GM12878 (cell line): ENCODE results near the gene TIMP2. TPM values are rescaled to one million over a fixed set of nuclear protein-coding genes. Genes with fewer than 3 reads are reported as not detected.

Experiments
- ATAC-seq: fragments of 200-7000 bp; cut with Tn5 transposase; 3 replicates; pipeline ENCODE4 v1.9.1; 2020; ENCODE audit warnings: mild to moderate bottlenecking, moderate library complexity
- BruUV-seq: library from RNA; stranded (reverse); fragments of 400-500 nt; replicated peaks from 2 replicates; lab custom pipeline; 2021; lab: Mats Ljungman, UMichigan
- CTCF ChIA-PET: fragments of 300-600 bp; sonication (Branson Sonifier 250); formaldehyde crosslinking; extraction: SDS; loops from one replicate; lab custom pipeline; 2021; ENCODE audit warnings: inconsistent platforms; lab: Yijun Ruan, JAX
- POLR2A ChIA-PET: fragments of 350-600 bp; formaldehyde crosslinking; extraction: SDS; loops from one replicate; lab custom pipeline; 2021; ENCODE audit warnings: inconsistent platforms; lab: Charles Lee
- RAD21 ChIA-PET: fragments of 300-600 bp; sonication (Branson Sonifier 250); formaldehyde crosslinking; loops from one replicate; lab custom pipeline; 2023; ENCODE audit warnings: antibody characterized with exemption; ENCODE audit not compliant: unreplicated experiment; lab: Charles Lee
- SMC1A ChIA-PET: fragments of 300-600 bp; sonication (Branson Sonifier 250); formaldehyde crosslinking; loops from one replicate; lab custom pipeline; 2023; ENCODE audit not compliant: unreplicated experiment, uncharacterized antibody; lab: Charles Lee
- DNase-seq: peaks from one replicate; pipeline ENCODE4 v3.0.0-alpha.2; 2011; ENCODE audit warnings: low read depth, low spot score
- FAIRE-seq: peaks from 3 replicates; lab custom pipeline; 2011; peaks lifted over from hg19 to GRCh38; lab: Jason Lieb, UNC
- H2AFZ ChIP-seq: 2 replicates; pipeline ENCODE4 v1.6.0; 2011; ENCODE audit warnings: low read depth, low read length, control low read depth; ENCODE audit not compliant: control insufficient read depth
- H3K27ac ChIP-seq: 2 replicates; pipeline ENCODE4 v1.5.1; 2011; ENCODE audit warnings: control low read depth; ENCODE audit not compliant: control insufficient read depth, insufficient read depth
- H3K27me3 ChIP-seq, 2 experiments: replicated peaks in 1 of 2; 2 replicates each; pipeline versions ENCODE4 v1.6.0 to v1.6.1; 2011; ENCODE audit warnings: low read length in 1 of 2; ENCODE audit not compliant: control insufficient read depth in 2 of 2, insufficient read depth in 2 of 2
- H3K36me3 ChIP-seq, 2 experiments: 2 replicates each; pipeline ENCODE4 v1.5.1; 2011; ENCODE audit warnings: low read length in 1 of 2; ENCODE audit not compliant: control insufficient read depth in 2 of 2, insufficient read depth in 2 of 2
- H3K4me1 ChIP-seq: 2 replicates; pipeline ENCODE4 v1.6.1; 2011; ENCODE audit warnings: mild to moderate bottlenecking, low read length, moderate library complexity, mixed read lengths; ENCODE audit not compliant: control insufficient read depth, insufficient read depth
- H3K4me2 ChIP-seq: 2 replicates; pipeline ENCODE4 v1.6.0; 2011; ENCODE audit warnings: control low read depth; ENCODE audit not compliant: control insufficient read depth, insufficient read depth
- H3K4me3 ChIP-seq: fragments of 200-600 bp; sonication (generic); 2 replicates; pipeline ENCODE4 v1.5.1; 2016
- H3K79me2 ChIP-seq: 2 replicates; pipeline ENCODE4 v1.6.0; 2011; ENCODE audit warnings: low read length; ENCODE audit not compliant: control insufficient read depth, insufficient read depth
- H3K9ac ChIP-seq: 2 replicates; pipeline ENCODE4 v1.8.0; 2011; ENCODE audit warnings: low read length, control low read depth, mixed read lengths; ENCODE audit not compliant: control insufficient read depth, insufficient read depth
- H3K9me3 ChIP-seq: replicated peaks from 3 replicates; pipeline ENCODE4 v1.5.1; 2011; ENCODE audit warnings: mild to moderate bottlenecking, low read length; ENCODE audit not compliant: control insufficient read depth, insufficient read depth
- H4K20me1 ChIP-seq: 2 replicates; pipeline ENCODE4 v1.6.0; 2011; ENCODE audit not compliant: control insufficient read depth, insufficient read depth
- ASH2L ChIP-seq: fragments of 300-600, 200-600 bp; sonication (generic); IDR thresholded peaks from 2 replicates; pipeline ENCODE4 v1.6.1; 2017; ENCODE audit warnings: low read depth, mild to moderate bottlenecking, borderline replicate concordance
- BMI1 ChIP-seq: fragments of 450-650 bp; IDR thresholded peaks from 2 replicates; pipeline ENCODE4 v1.6.1; 2016; ENCODE audit warnings: mild to moderate bottlenecking, moderate library complexity, borderline replicate concordance
- EGR1 ChIP-seq, 2 experiments: IDR thresholded peaks; 1 replicate in 1 of 2; 2 replicates in 1 of 2; pipeline ENCODE4 v1.6.1; 2011 to 2012; ENCODE audit warnings: low read depth in 2 of 2, low read length in 2 of 2, borderline replicate concordance in 1 of 2, mild to moderate bottlenecking in 1 of 2, moderate library complexity in 1 of 2
- ESRRA ChIP-seq: IDR thresholded peaks from 2 replicates; pipeline ENCODE4 v1.6.1; 2012; ENCODE audit warnings: mild to moderate bottlenecking, low read length, improper control_type of control experiment
- HDGF ChIP-seq: fragments of 450-650 bp; IDR thresholded peaks from 2 replicates; pipeline ENCODE4 v1.6.1; 2016; ENCODE audit warnings: antibody characterized with exemption
- MEF2A ChIP-seq: IDR thresholded peaks from 2 replicates; pipeline ENCODE4 v1.6.1; 2011; ENCODE audit warnings: low read depth, mild to moderate bottlenecking, low read length, moderate library complexity; ENCODE audit not compliant: insufficient read depth
- NFYA ChIP-seq: IDR thresholded peaks from 2 replicates; pipeline ENCODE4 v1.6.1; 2011; ENCODE audit warnings: low read depth, mild to moderate bottlenecking, low read length, improper control_type of control experiment, borderline replicate concordance
- TCF12 ChIP-seq: IDR thresholded peaks from 2 replicates; pipeline ENCODE4 v1.6.1; 2011; ENCODE audit warnings: low read depth, mild to moderate bottlenecking, low read length
- WGBS: methylation state at CpG from one replicate; pipeline ENCODE4 v1.1.6; 2016; ENCODE audit warnings: low lambda C conversion rate; ENCODE audit not compliant: insufficient replicate concordance, insufficient coverage; ENCODE audit errors: missing lambda C conversion rate; 5-methylcytosine and 5-hydroxymethylcytosine counted together
- in situ Hi-C: fragments of 300-500 bp; cut with MboI; formaldehyde crosslinking; loops from 9 replicates; pipeline ENCODE4 v1.14.3; 2018; ENCODE audit warnings: mixed read lengths
- intact Hi-C: fragments of 100-400 bp; cut with micrococcal nuclease; formaldehyde crosslinking; loops from one replicate; pipeline ENCODE4 v1.14.2; 2022; ENCODE audit not compliant: unreplicated experiment
- polyA plus RNA-seq, 11 experiments: library from polyadenylated mRNA; depleted of rRNA in 4 of 11; unstranded in 6 of 11; stranded (reverse) in 5 of 11; fragments of >200 nt; fragmentation: Nextera tagmentation in 4 of 11; fragmentation: Illumina TruSeq in 1 of 11; extraction: Ambion mirVana in 4 of 11; extraction: Trizol in 1 of 11; gene quantifications; 1 replicate in 1 of 11; 2 replicates in 10 of 11; pipeline versions ENCODE4 v1.2.1 to v1.2.3, GENCODE V29; 2011 to 2016; ENCODE audit warnings: inconsistent platforms in 2 of 11, missing spikeins in 2 of 11, low read depth in 1 of 11
- total RNA-seq, 4 experiments: library from RNA; depleted of rRNA in 3 of 4; stranded (reverse); fragments of >200 nt in 3 of 4; fragmentation: Illumina TruSeq in 1 of 4; extraction: Trizol in 1 of 4; gene quantifications; 2 replicates each; pipeline versions ENCODE4 v1.2.1 to v1.2.3, GENCODE V29; 2013 to 2021
- TF ChIP-seq, protein P1 (sequence below): fragments of 450-650 bp; IDR thresholded peaks from 2 replicates; pipeline ENCODE4 v1.6.1; 2017; ENCODE audit warnings: low read depth, mild to moderate bottlenecking, moderate library complexity
- TF ChIP-seq, protein P2 (sequence below): fragments of 450-650 bp; IDR thresholded peaks from 2 replicates; pipeline ENCODE4 v1.6.1; 2014; ENCODE audit warnings: mild to moderate bottlenecking
- TF ChIP-seq, protein P3 (sequence below): fragments of 450-650 bp; IDR thresholded peaks from 2 replicates; pipeline ENCODE4 v1.6.1; 2017; ENCODE audit warnings: mild to moderate bottlenecking, moderate library complexity
- TF ChIP-seq, protein P4 (sequence below): fragments of 450-650 bp; IDR thresholded peaks from 2 replicates; pipeline ENCODE4 v1.6.1; 2016; ENCODE audit warnings: mild to moderate bottlenecking

The TIMP2 gene
- total and polyA plus RNA-seq, 10 of the 15 experiments (the other 5 are each of a cell fraction or from before 2014, with no cell fraction given), result 0.03 to 0.41 (median 0.04) TPM; not detected in 7

DNA sequence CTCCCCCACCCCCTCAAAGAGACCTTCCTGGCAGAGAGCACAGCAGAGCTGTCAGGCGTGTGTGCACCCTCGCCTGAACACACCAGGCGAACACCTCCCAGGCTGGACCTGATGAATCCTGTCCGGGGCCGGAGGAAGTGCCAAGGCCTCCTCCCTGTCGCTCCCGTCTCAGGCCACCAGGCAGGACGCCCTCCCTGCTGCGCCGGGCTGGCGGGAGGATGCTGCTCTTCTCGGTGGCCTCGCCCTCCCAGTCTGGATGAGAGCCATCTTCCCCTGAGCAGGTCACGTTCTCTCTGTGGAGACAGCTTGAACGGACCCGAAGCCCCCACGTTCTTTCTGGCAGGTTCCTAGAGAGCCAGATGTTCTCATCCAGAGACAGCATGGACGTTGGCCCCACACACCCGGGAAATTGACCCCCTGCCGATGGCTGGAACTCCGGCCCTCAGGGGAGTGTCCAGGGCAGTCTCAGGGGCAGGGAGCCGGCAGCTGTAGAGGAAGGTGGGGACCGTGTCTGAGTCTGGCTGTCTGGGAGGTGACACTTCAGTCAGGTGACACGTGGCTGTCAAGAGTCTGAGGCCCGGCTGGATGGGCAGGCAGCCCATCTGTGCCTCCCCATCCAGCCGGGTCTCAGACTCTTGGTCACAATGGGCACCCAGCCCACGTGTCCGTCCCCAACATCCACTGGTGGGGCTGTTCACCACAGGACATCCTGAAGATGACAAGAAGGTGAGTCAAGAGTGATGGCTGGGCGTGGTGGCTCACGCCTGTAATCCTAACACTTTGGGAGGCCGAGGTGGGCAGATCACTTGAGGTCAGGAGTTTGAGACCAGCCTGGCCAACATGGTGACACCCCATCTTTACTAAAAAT, 5.0 kb upstream of the TIMP2 start:
- 34% methylated on average over 28 of the region's 31 CpGs for WGBS
- H3K9ac ChIP-seq, result no peak overlapping the region
- ChIA-PET SMC1A (no interaction called here), CTCF (no interaction called here), POLR2A (no interaction called here), RAD21 (no interaction called here)
- in situ Hi-C loops, result no loop called here
- H3K36me3 ChIP-seq, result no peaks in the 10 kb centered on the region
- no peak for FAIRE-seq
- H3K4me1 ChIP-seq, result peaks cover 3% of the 10 kb centered on the region; the same call in 1 of the 2 replicates
- no peak overlapping the region for H2AFZ ChIP-seq
- H3K4me2 ChIP-seq, result no peak overlapping the region
- DNase-seq, result no peak
- H4K20me1 ChIP-seq, result no peaks in the 10 kb centered on the region
- no peaks in the 10 kb centered on the region for H3K9me3 ChIP-seq
- ATAC-seq, result no peak
- peaks cover 0 to 7% of the 10 kb centered on the region in 2 experiments; a peak in 2 of 4 replicates for H3K27me3 ChIP-seq
- BruUV-seq, result no TSS peak
- intact Hi-C loops, result no loop called here
- H3K79me2 ChIP-seq, result no peaks in the 10 kb centered on the region
- H3K27ac ChIP-seq, result no peak overlapping the region
- no peak overlapping the region for H3K4me3 ChIP-seq
- TF ChIP-seq, protein P1, sequence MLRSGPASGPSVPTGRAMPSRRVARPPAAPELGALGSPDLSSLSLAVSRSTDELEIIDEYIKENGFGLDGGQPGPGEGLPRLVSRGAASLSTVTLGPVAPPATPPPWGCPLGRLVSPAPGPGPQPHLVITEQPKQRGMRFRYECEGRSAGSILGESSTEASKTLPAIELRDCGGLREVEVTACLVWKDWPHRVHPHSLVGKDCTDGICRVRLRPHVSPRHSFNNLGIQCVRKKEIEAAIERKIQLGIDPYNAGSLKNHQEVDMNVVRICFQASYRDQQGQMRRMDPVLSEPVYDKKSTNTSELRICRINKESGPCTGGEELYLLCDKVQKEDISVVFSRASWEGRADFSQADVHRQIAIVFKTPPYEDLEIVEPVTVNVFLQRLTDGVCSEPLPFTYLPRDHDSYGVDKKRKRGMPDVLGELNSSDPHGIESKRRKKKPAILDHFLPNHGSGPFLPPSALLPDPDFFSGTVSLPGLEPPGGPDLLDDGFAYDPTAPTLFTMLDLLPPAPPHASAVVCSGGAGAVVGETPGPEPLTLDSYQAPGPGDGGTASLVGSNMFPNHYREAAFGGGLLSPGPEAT, result no peak
- no peak for TF ChIP-seq BMI1
- no peak for TF ChIP-seq HDGF
- TF ChIP-seq ASH2L, result no peak
- TF ChIP-seq, protein P2, sequence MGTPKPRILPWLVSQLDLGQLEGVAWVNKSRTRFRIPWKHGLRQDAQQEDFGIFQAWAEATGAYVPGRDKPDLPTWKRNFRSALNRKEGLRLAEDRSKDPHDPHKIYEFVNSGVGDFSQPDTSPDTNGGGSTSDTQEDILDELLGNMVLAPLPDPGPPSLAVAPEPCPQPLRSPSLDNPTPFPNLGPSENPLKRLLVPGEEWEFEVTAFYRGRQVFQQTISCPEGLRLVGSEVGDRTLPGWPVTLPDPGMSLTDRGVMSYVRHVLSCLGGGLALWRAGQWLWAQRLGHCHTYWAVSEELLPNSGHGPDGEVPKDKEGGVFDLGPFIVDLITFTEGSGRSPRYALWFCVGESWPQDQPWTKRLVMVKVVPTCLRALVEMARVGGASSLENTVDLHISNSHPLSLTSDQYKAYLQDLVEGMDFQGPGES, result no peak
- no peak for TF ChIP-seq NFYA
- TF ChIP-seq, protein P3, sequence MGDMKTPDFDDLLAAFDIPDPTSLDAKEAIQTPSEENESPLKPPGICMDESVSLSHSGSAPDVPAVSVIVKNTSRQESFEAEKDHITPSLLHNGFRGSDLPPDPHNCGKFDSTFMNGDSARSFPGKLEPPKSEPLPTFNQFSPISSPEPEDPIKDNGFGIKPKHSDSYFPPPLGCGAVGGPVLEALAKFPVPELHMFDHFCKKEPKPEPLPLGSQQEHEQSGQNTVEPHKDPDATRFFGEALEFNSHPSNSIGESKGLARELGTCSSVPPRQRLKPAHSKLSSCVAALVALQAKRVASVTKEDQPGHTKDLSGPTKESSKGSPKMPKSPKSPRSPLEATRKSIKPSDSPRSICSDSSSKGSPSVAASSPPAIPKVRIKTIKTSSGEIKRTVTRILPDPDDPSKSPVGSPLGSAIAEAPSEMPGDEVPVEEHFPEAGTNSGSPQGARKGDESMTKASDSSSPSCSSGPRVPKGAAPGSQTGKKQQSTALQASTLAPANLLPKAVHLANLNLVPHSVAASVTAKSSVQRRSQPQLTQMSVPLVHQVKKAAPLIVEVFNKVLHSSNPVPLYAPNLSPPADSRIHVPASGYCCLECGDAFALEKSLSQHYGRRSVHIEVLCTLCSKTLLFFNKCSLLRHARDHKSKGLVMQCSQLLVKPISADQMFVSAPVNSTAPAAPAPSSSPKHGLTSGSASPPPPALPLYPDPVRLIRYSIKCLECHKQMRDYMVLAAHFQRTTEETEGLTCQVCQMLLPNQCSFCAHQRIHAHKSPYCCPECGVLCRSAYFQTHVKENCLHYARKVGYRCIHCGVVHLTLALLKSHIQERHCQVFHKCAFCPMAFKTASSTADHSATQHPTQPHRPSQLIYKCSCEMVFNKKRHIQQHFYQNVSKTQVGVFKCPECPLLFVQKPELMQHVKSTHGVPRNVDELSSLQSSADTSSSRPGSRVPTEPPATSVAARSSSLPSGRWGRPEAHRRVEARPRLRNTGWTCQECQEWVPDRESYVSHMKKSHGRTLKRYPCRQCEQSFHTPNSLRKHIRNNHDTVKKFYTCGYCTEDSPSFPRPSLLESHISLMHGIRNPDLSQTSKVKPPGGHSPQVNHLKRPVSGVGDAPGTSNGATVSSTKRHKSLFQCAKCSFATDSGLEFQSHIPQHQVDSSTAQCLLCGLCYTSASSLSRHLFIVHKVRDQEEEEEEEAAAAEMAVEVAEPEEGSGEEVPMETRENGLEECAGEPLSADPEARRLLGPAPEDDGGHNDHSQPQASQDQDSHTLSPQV, result no peak
- TF ChIP-seq TCF12, result no peak
- no peak for TF ChIP-seq MEF2A
- TF ChIP-seq, protein P4, sequence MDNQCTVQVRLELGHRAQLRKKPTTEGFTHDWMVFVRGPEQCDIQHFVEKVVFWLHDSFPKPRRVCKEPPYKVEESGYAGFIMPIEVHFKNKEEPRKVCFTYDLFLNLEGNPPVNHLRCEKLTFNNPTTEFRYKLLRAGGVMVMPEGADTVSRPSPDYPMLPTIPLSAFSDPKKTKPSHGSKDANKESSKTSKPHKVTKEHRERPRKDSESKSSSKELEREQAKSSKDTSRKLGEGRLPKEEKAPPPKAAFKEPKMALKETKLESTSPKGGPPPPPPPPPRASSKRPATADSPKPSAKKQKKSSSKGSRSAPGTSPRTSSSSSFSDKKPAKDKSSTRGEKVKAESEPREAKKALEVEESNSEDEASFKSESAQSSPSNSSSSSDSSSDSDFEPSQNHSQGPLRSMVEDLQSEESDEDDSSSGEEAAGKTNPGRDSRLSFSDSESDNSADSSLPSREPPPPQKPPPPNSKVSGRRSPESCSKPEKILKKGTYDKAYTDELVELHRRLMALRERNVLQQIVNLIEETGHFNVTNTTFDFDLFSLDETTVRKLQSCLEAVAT, result no peak
- TF ChIP-seq ESRRA, result no peak
- no peak for TF ChIP-seq EGR1 (IDR thresholded peaks at IDR 0.05; ENCODE audit: borderline replicate concordance in 1 of 2, low read depth in 2 of 2, low read length in 2 of 2)
